Measurements from ENCODE around the gene TTC28. TPM values are rescaled to one million over a fixed set of nuclear protein-coding genes. Genes with fewer than 3 reads are reported as not detected.

The TTC28 gene
- total and polyA plus RNA-seq, 10 of the 15 experiments (the other 5 are each of a cell fraction or from before 2014, with no cell fraction given): 0.15 to 8.4 (median 1.4) TPM

GRCh38 chr22:28714043-28714628 is 34.5 kb upstream of the TTC28 start (continued):
- TF ChIP-seq PRDM15 (CRISPR knock-in tag; IDR thresholded peaks at IDR 0.05) (no peak), SMAD1 (IDR thresholded peaks at IDR 0.05; ENCODE audit: low read depth, partially characterized antibody) (no peak), NKRF (conservative IDR thresholded peaks at IDR 0.05) (no peak), YY1 (IDR thresholded peaks at IDR 0.05; ENCODE audit: low read depth, low read length) (no peak), ZBTB11 (CRISPR knock-in tag; IDR thresholded peaks at IDR 0.05) (no peak), JUND (IDR thresholded peaks at IDR 0.05; ENCODE audit: low read depth, low read length) (no peak), BMI1 (IDR thresholded peaks at IDR 0.05; ENCODE audit: borderline replicate concordance) (no peak), E4F1 (IDR thresholded peaks at IDR 0.05; ENCODE audit: borderline replicate concordance, partially characterized antibody) (no peak), EGR1 (IDR thresholded peaks at IDR 0.05; ENCODE audit: borderline replicate concordance in 1 of 2, low read depth in 2 of 2, low read length in 2 of 2) (no peak), FOXM1 (IDR thresholded peaks at IDR 0.05; ENCODE audit: low read depth, low read length) (no peak), NFIC (IDR thresholded peaks at IDR 0.05; ENCODE audit: low read depth, low read length) (peak; percentile 32; the same call in 1 of the 2 replicates)

Data from GM12878 (cell line).